HepG2 (cell line): Measurements from ENCODE around the gene IPP. TPM values are rescaled to one million over a fixed set of nuclear protein-coding genes. Genes with fewer than 3 reads are reported as not detected.

Experiments used
- CENPX ChIP-seq: sonication (generic); formaldehyde crosslinking; IDR thresholded peaks from 2 replicates; pipeline ENCODE4 v1.9.0; 2021; ENCODE audit warnings: mild to moderate bottlenecking, missing genetic modification reagents, moderate library complexity
- FOXK2 ChIP-seq: fragments of 450-650 bp; IDR thresholded peaks from 2 replicates; pipeline ENCODE4 v1.6.1; 2016
- HINFP ChIP-seq: sonication (generic); formaldehyde crosslinking; IDR thresholded peaks from 2 replicates; pipeline ENCODE4 v1.4.0; 2020; ENCODE audit warnings: low read depth, mild to moderate bottlenecking, missing genetic modification reagents
- HNRNPH1 ChIP-seq: fragments of 200-400 bp; formaldehyde crosslinking; optimal IDR thresholded peaks from 2 replicates; pipeline ENCODE3; 2017; ENCODE audit warnings: mild to moderate bottlenecking, low read depth, low read length
- KDM2A ChIP-seq: sonication (generic); formaldehyde crosslinking; IDR thresholded peaks from 2 replicates; pipeline ENCODE4 v1.4.0; 2020; ENCODE audit warnings: low read depth, missing genetic modification reagents, borderline replicate concordance
- MED13 ChIP-seq: sonication (generic); formaldehyde crosslinking; IDR thresholded peaks from 2 replicates; pipeline ENCODE4 v1.5.0; 2020; ENCODE audit warnings: missing genetic modification reagents
- PHF5A ChIP-seq: IDR thresholded peaks from one replicate; pipeline ENCODE4 v1.6.1; 2018; ENCODE audit warnings: low read depth, missing genetic modification reagents; ENCODE audit not compliant: unreplicated experiment
- POLR2AphosphoS5 ChIP-seq: IDR thresholded peaks from 2 replicates; pipeline ENCODE4 v1.6.1; 2012; ENCODE audit warnings: low read depth, low read length
- TARDBP ChIP-seq: sonication (generic); formaldehyde crosslinking; IDR thresholded peaks from 2 replicates; pipeline ENCODE4 v1.8.0; 2022; ENCODE audit warnings: mild to moderate bottlenecking, missing genetic modification reagents
- ZBTB7B ChIP-seq: sonication (generic); formaldehyde crosslinking; IDR thresholded peaks from 2 replicates; pipeline ENCODE4 v1.4.0; 2020; ENCODE audit warnings: missing genetic modification reagents
- ZNF660 ChIP-seq: sonication (generic); formaldehyde crosslinking; IDR thresholded peaks from 2 replicates; pipeline ENCODE4 v1.5.1; 2020; ENCODE audit warnings: mild to moderate bottlenecking, low read depth, missing genetic modification reagents, borderline replicate concordance
- ZNF816 ChIP-seq: sonication (generic); formaldehyde crosslinking; IDR thresholded peaks from 2 replicates; pipeline ENCODE4 v1.8.0; 2022; ENCODE audit warnings: missing genetic modification reagents, mild to moderate bottlenecking, borderline replicate concordance
- ZNF83 ChIP-seq: sonication (generic); formaldehyde crosslinking; IDR thresholded peaks from 2 replicates; pipeline ENCODE4 v1.4.0; 2020; ENCODE audit warnings: missing genetic modification reagents, mild to moderate bottlenecking, borderline replicate concordance
- ZNF883 ChIP-seq: sonication (generic); formaldehyde crosslinking; IDR thresholded peaks from 2 replicates; pipeline ENCODE4 v1.5.1; 2020; ENCODE audit warnings: mild to moderate bottlenecking, missing genetic modification reagents; ENCODE audit errors: not compliant biosample characterization
- polyA plus RNA-seq, 8 experiments: library from polyadenylated mRNA; depleted of rRNA in 3 of 8; stranded (reverse) in 7 of 8; unstranded in 1 of 8; fragments of >200 nt; fragmentation: Illumina TruSeq in 4 of 8; extraction: Trizol in 4 of 8; gene quantifications; 2 replicates each; pipeline versions ENCODE4 v1.2.1 to v1.2.3, GENCODE V29; 2011 to 2016; ENCODE audit warnings: low read depth in 4 of 8, missing spikeins in 1 of 8, mixed read lengths in 1 of 8; ENCODE audit not compliant: insufficient read depth in 1 of 8
- total RNA-seq, 5 experiments: library from RNA; depleted of rRNA; stranded (reverse); fragments of >200 nt; fragmentation: Illumina TruSeq; extraction: Trizol; gene quantifications; 2 replicates each; pipeline ENCODE4 v1.2.3, GENCODE V29; 2016; ENCODE audit warnings: low read depth in 1 of 5
- TF ChIP-seq, protein P1 (sequence below): sonication (generic); formaldehyde crosslinking; IDR thresholded peaks from 2 replicates; pipeline ENCODE4 v1.4.0; 2020; ENCODE audit warnings: missing genetic modification reagents
- TF ChIP-seq, protein P2 (sequence below): sonication (generic); formaldehyde crosslinking; IDR thresholded peaks from 2 replicates; pipeline ENCODE4 v1.9.0; 2021; ENCODE audit warnings: mild to moderate bottlenecking, missing genetic modification reagents

IPP gene
- total and polyA plus RNA-seq, 2 of the 13 experiments (the other 11 are each of a cell fraction or from before 2014, with no cell fraction given): 3.0 to 9.7 TPM

DNA sequence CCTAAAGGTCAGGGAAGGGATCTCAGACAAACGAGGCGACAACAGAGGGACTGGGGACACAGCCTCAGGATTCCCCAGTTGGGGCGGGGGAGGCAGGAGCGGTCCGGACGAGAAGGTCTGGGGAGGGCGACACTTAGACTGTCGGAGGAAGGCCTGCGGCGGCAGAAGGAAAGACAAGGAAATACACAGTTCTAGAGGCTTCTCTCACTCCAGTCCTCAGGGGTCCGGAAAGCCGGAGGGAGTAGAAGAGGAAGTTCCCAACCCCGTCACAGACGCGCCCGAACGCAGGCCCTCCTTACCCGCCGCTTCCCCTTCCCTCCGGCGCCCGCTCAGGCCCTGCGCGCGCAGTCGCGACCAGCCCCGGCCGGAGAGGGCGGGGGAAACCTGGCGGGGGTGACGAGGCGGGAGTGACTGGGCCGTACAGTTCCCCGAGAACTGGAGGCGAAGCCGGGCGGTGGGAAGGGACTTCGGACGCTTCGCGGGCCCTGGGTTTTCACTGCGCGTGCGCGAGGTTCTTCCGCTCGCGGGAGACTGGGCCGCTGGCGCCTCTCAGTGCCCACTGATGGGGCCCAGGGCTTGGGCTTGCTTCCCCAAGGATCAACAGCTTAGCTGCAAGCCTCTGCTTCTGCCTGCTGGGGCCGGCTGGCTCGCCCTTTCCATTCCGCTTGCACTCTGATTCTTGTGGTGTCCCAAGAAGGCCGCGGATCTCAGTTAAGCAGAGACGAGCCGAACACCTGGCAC, at the start of gene IPP (continued):
- TF ChIP-seq, protein P1, sequence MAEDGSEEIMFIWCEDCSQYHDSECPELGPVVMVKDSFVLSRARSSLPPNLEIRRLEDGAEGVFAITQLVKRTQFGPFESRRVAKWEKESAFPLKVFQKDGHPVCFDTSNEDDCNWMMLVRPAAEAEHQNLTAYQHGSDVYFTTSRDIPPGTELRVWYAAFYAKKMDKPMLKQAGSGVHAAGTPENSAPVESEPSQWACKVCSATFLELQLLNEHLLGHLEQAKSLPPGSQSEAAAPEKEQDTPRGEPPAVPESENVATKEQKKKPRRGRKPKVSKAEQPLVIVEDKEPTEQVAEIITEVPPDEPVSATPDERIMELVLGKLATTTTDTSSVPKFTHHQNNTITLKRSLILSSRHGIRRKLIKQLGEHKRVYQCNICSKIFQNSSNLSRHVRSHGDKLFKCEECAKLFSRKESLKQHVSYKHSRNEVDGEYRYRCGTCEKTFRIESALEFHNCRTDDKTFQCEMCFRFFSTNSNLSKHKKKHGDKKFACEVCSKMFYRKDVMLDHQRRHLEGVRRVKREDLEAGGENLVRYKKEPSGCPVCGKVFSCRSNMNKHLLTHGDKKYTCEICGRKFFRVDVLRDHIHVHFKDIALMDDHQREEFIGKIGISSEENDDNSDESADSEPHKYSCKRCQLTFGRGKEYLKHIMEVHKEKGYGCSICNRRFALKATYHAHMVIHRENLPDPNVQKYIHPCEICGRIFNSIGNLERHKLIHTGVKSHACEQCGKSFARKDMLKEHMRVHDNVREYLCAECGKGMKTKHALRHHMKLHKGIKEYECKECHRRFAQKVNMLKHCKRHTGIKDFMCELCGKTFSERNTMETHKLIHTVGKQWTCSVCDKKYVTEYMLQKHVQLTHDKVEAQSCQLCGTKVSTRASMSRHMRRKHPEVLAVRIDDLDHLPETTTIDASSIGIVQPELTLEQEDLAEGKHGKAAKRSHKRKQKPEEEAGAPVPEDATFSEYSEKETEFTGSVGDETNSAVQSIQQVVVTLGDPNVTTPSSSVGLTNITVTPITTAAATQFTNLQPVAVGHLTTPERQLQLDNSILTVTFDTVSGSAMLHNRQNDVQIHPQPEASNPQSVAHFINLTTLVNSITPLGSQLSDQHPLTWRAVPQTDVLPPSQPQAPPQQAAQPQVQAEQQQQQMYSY: 0 out of 2 replicates have a peak, but pooled peaks have one; percentile 25
- peak; percentile 61 for TF ChIP-seq PHF5A (CRISPR knock-in tag)
- TF ChIP-seq HNRNPH1: peak; percentile 82
- no peak for TF ChIP-seq ZNF816 (CRISPR knock-in tag)
- TF ChIP-seq ZNF660 (CRISPR knock-in tag): no peak
- TF ChIP-seq MED13 (CRISPR knock-in tag): 0 out of 2 replicates have a peak, but pooled peaks have one; percentile 2
- TF ChIP-seq FOXK2: no peak
- TF ChIP-seq ZNF83 (CRISPR knock-in tag): 0 out of 2 replicates have a peak, but pooled peaks have one; percentile 20
- TF ChIP-seq ZBTB7B: peak; percentile 76
- TF ChIP-seq HINFP: peak; percentile 76
- peak; percentile 41; the same call in 1 of the 2 replicates for TF ChIP-seq TARDBP (CRISPR knock-in tag)
- TF ChIP-seq CENPX (CRISPR knock-in tag): no peak
- TF ChIP-seq, protein P2, sequence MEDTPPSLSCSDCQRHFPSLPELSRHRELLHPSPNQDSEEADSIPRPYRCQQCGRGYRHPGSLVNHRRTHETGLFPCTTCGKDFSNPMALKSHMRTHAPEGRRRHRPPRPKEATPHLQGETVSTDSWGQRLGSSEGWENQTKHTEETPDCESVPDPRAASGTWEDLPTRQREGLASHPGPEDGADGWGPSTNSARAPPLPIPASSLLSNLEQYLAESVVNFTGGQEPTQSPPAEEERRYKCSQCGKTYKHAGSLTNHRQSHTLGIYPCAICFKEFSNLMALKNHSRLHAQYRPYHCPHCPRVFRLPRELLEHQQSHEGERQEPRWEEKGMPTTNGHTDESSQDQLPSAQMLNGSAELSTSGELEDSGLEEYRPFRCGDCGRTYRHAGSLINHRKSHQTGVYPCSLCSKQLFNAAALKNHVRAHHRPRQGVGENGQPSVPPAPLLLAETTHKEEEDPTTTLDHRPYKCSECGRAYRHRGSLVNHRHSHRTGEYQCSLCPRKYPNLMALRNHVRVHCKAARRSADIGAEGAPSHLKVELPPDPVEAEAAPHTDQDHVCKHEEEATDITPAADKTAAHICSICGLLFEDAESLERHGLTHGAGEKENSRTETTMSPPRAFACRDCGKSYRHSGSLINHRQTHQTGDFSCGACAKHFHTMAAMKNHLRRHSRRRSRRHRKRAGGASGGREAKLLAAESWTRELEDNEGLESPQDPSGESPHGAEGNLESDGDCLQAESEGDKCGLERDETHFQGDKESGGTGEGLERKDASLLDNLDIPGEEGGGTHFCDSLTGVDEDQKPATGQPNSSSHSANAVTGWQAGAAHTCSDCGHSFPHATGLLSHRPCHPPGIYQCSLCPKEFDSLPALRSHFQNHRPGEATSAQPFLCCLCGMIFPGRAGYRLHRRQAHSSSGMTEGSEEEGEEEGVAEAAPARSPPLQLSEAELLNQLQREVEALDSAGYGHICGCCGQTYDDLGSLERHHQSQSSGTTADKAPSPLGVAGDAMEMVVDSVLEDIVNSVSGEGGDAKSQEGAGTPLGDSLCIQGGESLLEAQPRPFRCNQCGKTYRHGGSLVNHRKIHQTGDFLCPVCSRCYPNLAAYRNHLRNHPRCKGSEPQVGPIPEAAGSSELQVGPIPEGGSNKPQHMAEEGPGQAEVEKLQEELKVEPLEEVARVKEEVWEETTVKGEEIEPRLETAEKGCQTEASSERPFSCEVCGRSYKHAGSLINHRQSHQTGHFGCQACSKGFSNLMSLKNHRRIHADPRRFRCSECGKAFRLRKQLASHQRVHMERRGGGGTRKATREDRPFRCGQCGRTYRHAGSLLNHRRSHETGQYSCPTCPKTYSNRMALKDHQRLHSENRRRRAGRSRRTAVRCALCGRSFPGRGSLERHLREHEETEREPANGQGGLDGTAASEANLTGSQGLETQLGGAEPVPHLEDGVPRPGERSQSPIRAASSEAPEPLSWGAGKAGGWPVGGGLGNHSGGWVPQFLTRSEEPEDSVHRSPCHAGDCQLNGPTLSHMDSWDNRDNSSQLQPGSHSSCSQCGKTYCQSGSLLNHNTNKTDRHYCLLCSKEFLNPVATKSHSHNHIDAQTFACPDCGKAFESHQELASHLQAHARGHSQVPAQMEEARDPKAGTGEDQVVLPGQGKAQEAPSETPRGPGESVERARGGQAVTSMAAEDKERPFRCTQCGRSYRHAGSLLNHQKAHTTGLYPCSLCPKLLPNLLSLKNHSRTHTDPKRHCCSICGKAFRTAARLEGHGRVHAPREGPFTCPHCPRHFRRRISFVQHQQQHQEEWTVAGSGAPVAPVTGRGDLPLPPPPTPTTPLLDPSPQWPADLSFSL: no peak
- peak; percentile 90 for TF ChIP-seq POLR2AphosphoS5
- peak; percentile 94 for TF ChIP-seq KDM2A (CRISPR knock-in tag)
- TF ChIP-seq ZNF883 (CRISPR knock-in tag): no peak
